SH-SY5Y (cell line): ENCODE results near the gene DIDO1.

Experiments
- GATA2 ChIP-seq: IDR thresholded peaks from 2 replicates; pipeline ENCODE4 v1.6.1; 2011; ENCODE audit warnings: mild to moderate bottlenecking, low read depth, low read length
- GATA3 ChIP-seq: IDR thresholded peaks from 2 replicates; pipeline ENCODE4 v1.6.1; 2011; ENCODE audit warnings: low read depth, mild to moderate bottlenecking, low read length, moderate library complexity

DNA sequence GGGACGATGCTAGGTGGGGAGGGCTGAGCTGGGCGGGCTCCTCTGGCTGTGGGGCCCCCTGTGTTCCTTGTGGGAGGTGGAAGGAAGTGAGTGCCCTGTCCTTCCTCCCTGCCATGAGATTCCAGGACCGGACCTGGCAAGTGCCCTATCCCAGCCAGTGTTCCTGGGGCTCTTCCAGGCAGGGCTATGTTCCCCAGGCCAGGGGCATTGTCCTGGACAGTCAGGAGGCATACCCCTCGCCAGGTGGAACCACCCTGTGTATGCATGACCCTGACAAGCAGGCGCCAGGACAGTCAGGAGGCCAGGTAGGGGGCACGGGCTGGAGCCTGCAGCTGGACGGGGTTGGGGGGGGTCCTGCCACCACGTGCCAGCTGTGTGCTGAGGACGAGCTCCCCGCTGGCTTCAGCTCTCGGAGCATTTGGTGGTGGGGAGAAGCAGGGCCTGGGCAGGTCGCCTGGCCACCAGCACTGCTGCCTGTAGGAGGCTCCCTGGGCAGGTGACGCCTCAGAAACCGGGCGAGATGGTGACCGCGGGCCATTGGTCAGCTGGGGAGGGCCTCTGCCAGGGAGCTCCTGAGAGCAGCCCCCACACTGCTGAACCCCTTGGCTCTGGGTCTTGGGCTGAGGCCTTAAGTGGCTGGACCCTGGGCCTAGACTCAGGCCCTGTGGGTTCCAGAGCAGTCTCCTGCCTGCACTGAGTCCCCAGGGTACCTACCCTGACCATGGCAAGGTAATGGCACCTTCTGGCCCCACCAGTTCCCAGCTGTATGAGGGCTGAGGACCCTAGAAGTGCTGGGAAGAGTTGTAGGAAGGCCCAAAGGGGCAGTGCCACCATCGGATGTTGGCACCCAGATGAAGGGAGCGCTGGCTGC, 26.9 kb upstream of the DIDO1 start:
- TF ChIP-seq GATA3 (no peak), GATA2 (no peak)
